K562 (cell line): ENCODE measurements around the gene MAGIX. TPM values are rescaled to one million over a fixed set of nuclear protein-coding genes. Genes with fewer than 3 reads are reported as not detected.

Source experiments
- CBX2 ChIP-seq: fragments of 200-600 bp; sonication (generic); IDR thresholded peaks from one replicate; pipeline ENCODE4 v1.6.1; 2012; ENCODE audit warnings: mild to moderate bottlenecking, low read length, inconsistent platforms; ENCODE audit not compliant: insufficient read depth, poor library complexity, severe bottlenecking
- HIVEP1 ChIP-seq: fragments of 250-450 bp; sonication (Bioruptor Pico); IDR thresholded peaks from 2 replicates; pipeline ENCODE4 v1.4.0; 2020; ENCODE audit warnings: mild to moderate bottlenecking
- MYBL2 ChIP-seq, 2 experiments: fragments of 450-650 bp in 1 of 2; sonication (generic) in 1 of 2; formaldehyde crosslinking in 1 of 2; IDR thresholded peaks; 2 replicates each; pipeline versions ENCODE4 v1.6.1 to v1.8.1; 2017 to 2022; ENCODE audit warnings: borderline replicate concordance in 1 of 2, inconsistent platforms in 1 of 2, low read depth in 1 of 2, mild to moderate bottlenecking in 1 of 2, missing genetic modification reagents in 1 of 2, moderate library complexity in 1 of 2
- SNIP1 ChIP-seq: fragments of 450-650 bp; IDR thresholded peaks from 2 replicates; pipeline ENCODE4 v1.7.1; 2017; ENCODE audit warnings: low read depth, mild to moderate bottlenecking
- ZNF347 ChIP-seq: fragments of 450-650 bp; formaldehyde crosslinking; IDR thresholded peaks from 2 replicates; pipeline ENCODE4 v1.4.0; 2020; ENCODE audit warnings: low read depth, mild to moderate bottlenecking, moderate library complexity
- polyA plus RNA-seq, 8 experiments: library from polyadenylated mRNA; depleted of rRNA in 4 of 8; stranded (reverse) in 5 of 8; unstranded in 3 of 8; fragments of >200 nt; fragmentation: Nextera tagmentation in 2 of 8; fragmentation: Illumina TruSeq in 1 of 8; extraction: Ambion mirVana in 2 of 8; extraction: Trizol in 1 of 8; gene quantifications; 2 replicates each; pipeline versions ENCODE4 v1.2.1 to v1.2.3, GENCODE V29; 2011 to 2014; ENCODE audit warnings: inconsistent platforms in 1 of 8, missing spikeins in 1 of 8
- total RNA-seq, 7 experiments: library from RNA; depleted of rRNA in 6 of 7; stranded (reverse); fragments of >200 nt in 6 of 7; fragmentation: Illumina TruSeq in 2 of 7; extraction: Trizol in 2 of 7; gene quantifications; 2 replicates each; pipeline versions ENCODE4 v1.2.1 to v1.2.3, GENCODE V29; 2011 to 2021; ENCODE audit warnings: low replicate concordance in 1 of 7
- TF ChIP-seq, protein P1 (sequence below): fragments of 250-450 bp; sonication (Bioruptor Pico); IDR thresholded peaks from 2 replicates; pipeline ENCODE4 v1.4.0; 2020
- TF ChIP-seq, protein P2 (sequence below): fragments of 150-350 bp; conservative IDR thresholded peaks from 2 replicates; pipeline ENCODE4 v1.6.1; 2014; ENCODE audit warnings: low read length
- TF ChIP-seq, protein P3 (sequence below): sonication (generic); formaldehyde crosslinking; IDR thresholded peaks from 2 replicates; pipeline ENCODE4 v1.8.0; 2023; ENCODE audit warnings: missing genetic modification reagents, mild to moderate bottlenecking, borderline replicate concordance
- TF ChIP-seq, protein P4 (sequence below): fragments of 250-450 bp; sonication (Bioruptor Pico); IDR thresholded peaks from 2 replicates; pipeline ENCODE4 v1.5.1; 2021; ENCODE audit warnings: mild to moderate bottlenecking

The MAGIX gene
- total and polyA plus RNA-seq, 9 of the 15 experiments (the other 6 are each of a cell fraction or from before 2014, with no cell fraction given): 0.08 to 3.5 (median 0.47) TPM

- TF ChIP-seq, protein P1, sequence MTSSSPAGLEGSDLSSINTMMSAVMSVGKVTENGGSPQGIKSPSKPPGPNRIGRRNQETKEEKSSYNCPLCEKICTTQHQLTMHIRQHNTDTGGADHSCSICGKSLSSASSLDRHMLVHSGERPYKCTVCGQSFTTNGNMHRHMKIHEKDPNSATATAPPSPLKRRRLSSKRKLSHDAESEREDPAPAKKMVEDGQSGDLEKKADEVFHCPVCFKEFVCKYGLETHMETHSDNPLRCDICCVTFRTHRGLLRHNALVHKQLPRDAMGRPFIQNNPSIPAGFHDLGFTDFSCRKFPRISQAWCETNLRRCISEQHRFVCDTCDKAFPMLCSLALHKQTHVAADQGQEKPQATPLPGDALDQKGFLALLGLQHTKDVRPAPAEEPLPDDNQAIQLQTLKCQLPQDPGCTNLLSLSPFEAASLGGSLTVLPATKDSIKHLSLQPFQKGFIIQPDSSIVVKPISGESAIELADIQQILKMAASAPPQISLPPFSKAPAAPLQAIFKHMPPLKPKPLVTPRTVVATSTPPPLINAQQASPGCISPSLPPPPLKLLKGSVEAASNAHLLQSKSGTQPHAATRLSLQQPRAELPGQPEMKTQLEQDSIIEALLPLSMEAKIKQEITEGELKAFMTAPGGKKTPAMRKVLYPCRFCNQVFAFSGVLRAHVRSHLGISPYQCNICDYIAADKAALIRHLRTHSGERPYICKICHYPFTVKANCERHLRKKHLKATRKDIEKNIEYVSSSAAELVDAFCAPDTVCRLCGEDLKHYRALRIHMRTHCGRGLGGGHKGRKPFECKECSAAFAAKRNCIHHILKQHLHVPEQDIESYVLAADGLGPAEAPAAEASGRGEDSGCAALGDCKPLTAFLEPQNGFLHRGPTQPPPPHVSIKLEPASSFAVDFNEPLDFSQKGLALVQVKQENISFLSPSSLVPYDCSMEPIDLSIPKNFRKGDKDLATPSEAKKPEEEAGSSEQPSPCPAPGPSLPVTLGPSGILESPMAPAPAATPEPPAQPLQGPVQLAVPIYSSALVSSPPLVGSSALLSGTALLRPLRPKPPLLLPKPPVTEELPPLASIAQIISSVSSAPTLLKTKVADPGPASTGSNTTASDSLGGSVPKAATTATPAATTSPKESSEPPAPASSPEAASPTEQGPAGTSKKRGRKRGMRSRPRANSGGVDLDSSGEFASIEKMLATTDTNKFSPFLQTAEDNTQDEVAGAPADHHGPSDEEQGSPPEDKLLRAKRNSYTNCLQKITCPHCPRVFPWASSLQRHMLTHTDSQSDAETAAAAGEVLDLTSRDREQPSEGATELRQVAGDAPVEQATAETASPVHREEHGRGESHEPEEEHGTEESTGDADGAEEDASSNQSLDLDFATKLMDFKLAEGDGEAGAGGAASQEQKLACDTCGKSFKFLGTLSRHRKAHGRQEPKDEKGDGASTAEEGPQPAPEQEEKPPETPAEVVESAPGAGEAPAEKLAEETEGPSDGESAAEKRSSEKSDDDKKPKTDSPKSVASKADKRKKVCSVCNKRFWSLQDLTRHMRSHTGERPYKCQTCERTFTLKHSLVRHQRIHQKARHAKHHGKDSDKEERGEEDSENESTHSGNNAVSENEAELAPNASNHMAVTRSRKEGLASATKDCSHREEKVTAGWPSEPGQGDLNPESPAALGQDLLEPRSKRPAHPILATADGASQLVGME (CRISPR knock-in tag): peak; percentile 72; the same call in 1 of the 2 replicates
- TF ChIP-seq MYBL2 (IDR thresholded peaks at IDR 0.05; ENCODE audit: low read depth) (no peak), MYBL2 (CRISPR knock-in tag; IDR thresholded peaks at IDR 0.05; ENCODE audit: borderline replicate concordance) (no peak), HIVEP1 (CRISPR knock-in tag) (no peak), ZNF347 (CRISPR knock-in tag) (no peak), CBX2 (no peak), SNIP1 (no peak)
- TF ChIP-seq, protein P2, sequence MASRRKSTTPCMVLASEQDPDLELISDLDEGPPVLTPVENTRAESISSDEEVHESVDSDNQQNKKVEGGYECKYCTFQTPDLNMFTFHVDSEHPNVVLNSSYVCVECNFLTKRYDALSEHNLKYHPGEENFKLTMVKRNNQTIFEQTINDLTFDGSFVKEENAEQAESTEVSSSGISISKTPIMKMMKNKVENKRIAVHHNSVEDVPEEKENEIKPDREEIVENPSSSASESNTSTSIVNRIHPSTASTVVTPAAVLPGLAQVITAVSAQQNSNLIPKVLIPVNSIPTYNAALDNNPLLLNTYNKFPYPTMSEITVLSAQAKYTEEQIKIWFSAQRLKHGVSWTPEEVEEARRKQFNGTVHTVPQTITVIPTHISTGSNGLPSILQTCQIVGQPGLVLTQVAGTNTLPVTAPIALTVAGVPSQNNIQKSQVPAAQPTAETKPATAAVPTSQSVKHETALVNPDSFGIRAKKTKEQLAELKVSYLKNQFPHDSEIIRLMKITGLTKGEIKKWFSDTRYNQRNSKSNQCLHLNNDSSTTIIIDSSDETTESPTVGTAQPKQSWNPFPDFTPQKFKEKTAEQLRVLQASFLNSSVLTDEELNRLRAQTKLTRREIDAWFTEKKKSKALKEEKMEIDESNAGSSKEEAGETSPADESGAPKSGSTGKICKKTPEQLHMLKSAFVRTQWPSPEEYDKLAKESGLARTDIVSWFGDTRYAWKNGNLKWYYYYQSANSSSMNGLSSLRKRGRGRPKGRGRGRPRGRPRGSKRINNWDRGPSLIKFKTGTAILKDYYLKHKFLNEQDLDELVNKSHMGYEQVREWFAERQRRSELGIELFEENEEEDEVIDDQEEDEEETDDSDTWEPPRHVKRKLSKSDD: 0 out of 2 replicates have a peak, but pooled peaks have one; percentile 32
- TF ChIP-seq, protein P3, sequence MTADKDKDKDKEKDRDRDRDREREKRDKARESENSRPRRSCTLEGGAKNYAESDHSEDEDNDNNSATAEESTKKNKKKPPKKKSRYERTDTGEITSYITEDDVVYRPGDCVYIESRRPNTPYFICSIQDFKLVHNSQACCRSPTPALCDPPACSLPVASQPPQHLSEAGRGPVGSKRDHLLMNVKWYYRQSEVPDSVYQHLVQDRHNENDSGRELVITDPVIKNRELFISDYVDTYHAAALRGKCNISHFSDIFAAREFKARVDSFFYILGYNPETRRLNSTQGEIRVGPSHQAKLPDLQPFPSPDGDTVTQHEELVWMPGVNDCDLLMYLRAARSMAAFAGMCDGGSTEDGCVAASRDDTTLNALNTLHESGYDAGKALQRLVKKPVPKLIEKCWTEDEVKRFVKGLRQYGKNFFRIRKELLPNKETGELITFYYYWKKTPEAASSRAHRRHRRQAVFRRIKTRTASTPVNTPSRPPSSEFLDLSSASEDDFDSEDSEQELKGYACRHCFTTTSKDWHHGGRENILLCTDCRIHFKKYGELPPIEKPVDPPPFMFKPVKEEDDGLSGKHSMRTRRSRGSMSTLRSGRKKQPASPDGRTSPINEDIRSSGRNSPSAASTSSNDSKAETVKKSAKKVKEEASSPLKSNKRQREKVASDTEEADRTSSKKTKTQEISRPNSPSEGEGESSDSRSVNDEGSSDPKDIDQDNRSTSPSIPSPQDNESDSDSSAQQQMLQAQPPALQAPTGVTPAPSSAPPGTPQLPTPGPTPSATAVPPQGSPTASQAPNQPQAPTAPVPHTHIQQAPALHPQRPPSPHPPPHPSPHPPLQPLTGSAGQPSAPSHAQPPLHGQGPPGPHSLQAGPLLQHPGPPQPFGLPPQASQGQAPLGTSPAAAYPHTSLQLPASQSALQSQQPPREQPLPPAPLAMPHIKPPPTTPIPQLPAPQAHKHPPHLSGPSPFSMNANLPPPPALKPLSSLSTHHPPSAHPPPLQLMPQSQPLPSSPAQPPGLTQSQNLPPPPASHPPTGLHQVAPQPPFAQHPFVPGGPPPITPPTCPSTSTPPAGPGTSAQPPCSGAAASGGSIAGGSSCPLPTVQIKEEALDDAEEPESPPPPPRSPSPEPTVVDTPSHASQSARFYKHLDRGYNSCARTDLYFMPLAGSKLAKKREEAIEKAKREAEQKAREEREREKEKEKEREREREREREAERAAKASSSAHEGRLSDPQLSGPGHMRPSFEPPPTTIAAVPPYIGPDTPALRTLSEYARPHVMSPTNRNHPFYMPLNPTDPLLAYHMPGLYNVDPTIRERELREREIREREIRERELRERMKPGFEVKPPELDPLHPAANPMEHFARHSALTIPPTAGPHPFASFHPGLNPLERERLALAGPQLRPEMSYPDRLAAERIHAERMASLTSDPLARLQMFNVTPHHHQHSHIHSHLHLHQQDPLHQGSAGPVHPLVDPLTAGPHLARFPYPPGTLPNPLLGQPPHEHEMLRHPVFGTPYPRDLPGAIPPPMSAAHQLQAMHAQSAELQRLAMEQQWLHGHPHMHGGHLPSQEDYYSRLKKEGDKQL: no peak
- TF ChIP-seq, protein P4, sequence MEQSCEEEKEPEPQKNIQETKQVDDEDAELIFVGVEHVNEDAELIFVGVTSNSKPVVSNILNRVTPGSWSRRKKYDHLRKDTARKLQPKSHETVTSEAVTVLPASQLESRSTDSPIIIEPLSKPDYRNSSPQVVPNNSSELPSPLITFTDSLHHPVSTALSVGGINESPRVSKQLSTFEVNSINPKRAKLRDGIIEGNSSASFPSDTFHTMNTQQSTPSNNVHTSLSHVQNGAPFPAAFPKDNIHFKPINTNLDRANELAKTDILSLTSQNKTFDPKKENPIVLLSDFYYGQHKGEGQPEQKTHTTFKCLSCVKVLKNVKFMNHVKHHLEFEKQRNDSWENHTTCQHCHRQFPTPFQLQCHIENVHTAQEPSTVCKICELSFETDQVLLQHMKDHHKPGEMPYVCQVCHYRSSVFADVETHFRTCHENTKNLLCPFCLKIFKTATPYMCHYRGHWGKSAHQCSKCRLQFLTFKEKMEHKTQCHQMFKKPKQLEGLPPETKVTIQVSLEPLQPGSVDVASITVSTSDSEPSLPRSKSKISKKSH (CRISPR knock-in tag): no peak
Observed at GRCh38 chrX:49199906-49200771, 37.6 kb downstream of the MAGIX start, which contains the start of gene SYP (continued).
